Measurements from ENCODE around the gene MRPS16.

DNA sequence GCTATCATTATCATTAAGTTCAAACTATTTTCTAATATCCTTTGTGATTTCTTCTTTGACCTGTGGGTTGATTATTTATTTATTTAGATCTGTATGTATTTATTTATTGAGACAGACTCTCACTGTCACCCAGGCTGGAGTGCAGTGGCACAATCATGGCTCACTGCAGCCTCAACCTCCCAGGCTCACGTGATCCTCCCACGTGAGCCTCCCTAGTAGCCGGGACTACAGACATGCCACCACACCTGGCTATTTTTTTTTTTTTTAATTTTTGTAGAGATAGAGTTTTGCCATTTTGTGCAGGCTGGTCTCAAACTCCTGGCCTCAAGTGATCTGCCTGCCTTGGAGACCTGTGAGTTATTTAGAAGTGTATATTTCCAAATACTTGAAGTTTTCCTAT is 28.7 kb upstream of the MRPS16 start:
- TF ChIP-seq, protein P1, sequence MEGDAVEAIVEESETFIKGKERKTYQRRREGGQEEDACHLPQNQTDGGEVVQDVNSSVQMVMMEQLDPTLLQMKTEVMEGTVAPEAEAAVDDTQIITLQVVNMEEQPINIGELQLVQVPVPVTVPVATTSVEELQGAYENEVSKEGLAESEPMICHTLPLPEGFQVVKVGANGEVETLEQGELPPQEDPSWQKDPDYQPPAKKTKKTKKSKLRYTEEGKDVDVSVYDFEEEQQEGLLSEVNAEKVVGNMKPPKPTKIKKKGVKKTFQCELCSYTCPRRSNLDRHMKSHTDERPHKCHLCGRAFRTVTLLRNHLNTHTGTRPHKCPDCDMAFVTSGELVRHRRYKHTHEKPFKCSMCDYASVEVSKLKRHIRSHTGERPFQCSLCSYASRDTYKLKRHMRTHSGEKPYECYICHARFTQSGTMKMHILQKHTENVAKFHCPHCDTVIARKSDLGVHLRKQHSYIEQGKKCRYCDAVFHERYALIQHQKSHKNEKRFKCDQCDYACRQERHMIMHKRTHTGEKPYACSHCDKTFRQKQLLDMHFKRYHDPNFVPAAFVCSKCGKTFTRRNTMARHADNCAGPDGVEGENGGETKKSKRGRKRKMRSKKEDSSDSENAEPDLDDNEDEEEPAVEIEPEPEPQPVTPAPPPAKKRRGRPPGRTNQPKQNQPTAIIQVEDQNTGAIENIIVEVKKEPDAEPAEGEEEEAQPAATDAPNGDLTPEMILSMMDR (IDR thresholded peaks at IDR 0.05), result no peak
- no peak for TF ChIP-seq POLR2A (IDR thresholded peaks at IDR 0.05)
- no peak for TF ChIP-seq POLR2AphosphoS5 (IDR thresholded peaks at IDR 0.05)
- no peak for TF ChIP-seq EP300 (IDR thresholded peaks at IDR 0.05)

Measured in gastroesophageal sphincter (tissue), 3 donors.